ENCODE data around the gene CCDC92B.
"Not testable (repeated sequence)": the region's sequence is repeated elsewhere in the genome, so short reads cannot be mapped to it uniquely, and the experiment has no call there.

The CCDC92B gene

DNA sequence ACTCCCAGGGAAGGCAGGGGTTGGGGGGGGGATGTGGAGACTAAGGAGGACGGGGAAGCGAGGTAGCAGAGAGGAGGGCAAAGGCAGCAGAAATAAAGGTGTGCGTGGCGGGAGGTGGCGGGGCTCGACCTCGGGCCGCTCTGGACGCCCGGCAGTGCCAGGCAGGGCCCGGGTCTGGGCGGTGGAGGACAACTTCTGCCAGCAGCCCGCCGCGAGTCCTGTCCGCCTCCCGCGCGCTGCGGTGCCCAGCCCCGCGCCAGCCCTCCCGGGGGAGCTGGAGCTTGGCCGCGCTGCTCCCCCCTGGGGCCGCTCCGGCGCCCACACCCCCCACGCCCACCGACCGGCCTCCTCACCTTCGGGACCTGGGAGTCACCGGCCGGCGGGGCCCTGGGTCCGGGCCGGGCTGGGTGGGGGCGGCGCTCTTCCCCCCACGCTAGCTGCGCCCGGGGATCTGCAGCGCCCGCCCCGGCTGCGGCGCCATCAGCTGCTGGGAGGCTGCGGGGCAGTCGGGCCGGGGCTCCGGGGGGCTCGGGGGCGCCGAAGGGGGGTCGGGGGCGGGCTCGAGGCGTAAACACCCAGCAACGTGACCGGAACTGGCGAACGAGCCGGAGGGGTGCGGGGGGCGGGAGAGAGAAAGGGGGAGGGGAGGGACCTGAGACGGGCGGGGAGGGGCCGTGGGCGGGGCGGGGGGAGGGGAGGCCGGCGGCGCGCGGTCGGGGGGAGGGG is at the start of gene CCDC92B:
TSS of gene CCDC92B (minus strand) at position 595 of the 726 bp plus-strand sequence. CDS start 14,507 bp downstream, outside the sequence.
- DNase-seq: no peak

DNA sequence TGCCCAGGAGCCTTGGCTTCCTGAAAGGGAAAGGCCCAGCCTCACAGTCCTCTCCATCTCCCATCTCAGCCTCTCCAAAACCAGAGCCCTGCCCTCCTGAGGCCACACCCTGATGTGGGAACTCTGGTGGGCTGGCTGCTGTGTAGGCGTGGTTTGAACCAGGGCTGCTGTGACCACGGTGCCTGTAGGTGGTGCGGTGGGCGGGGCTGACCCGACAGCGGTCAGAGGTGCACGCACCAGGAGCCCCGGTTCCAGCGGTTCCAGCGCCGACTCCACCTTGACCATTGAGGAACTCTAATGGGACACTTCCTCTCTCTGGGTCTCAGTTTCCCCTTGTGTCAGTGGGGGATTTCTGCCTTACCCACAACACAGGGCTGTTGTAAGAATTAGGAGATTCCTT is 49.2 kb upstream of the CCDC92B start:
- no peak for DNase-seq

DNA sequence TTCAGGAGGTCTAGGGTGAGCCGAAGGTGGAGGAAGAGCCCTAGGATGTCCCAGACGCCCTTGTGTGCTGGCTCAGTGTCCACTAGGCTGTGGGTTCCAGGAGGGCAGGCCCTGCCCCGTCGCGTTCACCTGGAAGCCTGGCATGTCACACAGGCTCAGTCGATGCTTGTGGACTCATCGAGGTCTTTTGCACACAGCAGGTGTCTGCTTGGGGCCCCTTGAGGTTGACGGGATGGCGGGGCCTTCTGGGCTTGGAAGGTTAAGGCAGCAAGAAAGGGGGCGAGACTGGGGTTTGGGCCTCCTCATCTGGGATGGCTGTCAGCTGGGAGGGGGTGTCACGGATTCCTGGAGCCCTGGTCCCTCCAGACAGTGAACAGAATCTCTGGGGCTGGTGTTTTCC is 48.7 kb upstream of the CCDC92B start:
- no peak for DNase-seq

DNA sequence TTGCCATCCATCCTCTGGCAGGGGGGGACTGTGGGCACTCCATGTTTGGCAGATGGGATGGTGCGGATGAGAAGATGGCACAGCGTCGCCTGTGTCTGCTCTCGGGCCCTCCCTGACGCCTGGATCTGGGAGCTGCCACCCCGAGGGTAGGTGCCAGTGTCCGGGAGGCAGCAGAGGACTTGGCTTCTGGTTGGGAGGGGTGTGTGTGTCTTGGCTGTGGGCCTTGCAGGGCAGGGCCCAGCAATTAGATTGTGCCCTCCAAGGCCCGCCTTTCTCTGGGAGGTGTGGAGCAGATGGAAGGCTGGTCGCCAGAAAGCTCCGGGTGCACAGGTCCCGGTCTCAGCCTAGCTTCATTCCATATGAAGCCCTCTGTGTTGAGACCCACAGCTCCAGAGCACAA is 48.2 kb upstream of the CCDC92B start:
- DNase-seq: no peak

DNA sequence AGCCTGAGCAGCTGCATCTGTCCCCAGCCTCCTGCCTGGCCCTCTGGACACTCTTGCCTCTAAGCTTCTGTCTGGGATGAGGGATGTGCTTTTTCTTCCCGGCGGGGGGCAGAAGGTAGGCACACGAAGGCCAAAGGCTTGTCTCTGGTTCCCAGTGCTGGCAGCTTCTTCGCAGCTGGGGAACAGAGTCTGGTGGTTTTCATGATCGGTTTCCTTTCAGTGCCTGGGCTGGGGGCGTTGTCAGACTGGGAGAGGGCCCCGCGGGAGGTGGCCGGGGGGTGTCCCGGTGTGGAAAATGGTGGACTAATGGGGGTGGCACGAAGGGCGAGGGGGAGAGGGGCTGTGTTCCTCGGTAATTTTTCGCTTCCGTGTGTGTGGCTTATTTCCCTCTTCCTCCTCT is 47.8 kb upstream of the CCDC92B start:
- no peak for DNase-seq

DNA sequence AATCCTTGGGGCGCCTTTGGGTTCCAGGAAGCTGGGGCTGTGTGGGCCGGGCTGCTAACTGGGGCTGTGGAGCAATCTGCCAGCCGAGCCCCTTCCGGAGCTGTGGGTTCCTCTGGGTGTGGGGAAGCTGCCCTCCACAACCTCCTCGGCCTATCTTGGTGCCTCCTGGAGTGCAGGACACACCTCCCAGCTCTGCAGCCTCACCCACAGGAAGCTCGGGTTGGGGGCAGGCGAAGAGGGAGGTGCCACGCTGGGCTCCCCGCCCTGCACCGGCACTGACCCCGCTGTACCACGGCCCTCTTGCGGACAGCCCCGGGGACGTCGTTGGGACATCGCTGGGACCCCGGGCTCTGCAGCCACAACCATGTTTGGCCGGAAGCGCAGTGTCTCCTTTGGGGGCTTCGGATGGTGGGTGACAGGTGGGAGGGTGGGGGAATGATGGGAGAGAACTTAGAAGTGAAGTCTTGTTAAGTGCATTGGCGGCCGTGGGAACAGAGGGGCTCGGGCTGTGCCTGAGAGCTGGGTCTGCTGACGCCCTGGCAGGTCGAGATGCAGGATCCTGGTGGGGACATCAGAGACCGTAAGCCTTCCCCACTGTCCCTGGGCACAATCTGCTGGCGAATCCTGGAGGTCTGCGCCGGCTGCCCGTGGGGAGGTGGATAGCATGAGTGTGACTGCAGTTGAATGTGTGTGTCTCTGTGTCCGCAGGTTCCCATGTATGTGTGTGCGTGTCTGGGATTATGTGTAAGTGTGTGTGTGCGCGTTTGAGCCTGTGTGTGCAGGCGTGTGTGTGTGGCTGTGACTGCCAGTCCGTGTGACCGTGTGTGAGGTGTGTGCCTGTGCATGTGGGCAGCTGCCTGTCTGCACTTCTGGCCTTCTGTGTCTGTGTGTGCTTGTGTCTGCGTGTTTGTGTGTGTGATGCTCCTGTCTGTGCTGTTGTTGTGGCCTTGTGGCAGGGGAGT is 47.0 kb upstream of the CCDC92B start, which contains the start of gene RAP1GAP2:
TSS of gene RAP1GAP2 (plus strand) at position 275 of the 962 bp plus-strand sequence. CDS start at position 365, 90 bp downstream.
- peak; percentile 61 to 73 for DNase-seq

DNA sequence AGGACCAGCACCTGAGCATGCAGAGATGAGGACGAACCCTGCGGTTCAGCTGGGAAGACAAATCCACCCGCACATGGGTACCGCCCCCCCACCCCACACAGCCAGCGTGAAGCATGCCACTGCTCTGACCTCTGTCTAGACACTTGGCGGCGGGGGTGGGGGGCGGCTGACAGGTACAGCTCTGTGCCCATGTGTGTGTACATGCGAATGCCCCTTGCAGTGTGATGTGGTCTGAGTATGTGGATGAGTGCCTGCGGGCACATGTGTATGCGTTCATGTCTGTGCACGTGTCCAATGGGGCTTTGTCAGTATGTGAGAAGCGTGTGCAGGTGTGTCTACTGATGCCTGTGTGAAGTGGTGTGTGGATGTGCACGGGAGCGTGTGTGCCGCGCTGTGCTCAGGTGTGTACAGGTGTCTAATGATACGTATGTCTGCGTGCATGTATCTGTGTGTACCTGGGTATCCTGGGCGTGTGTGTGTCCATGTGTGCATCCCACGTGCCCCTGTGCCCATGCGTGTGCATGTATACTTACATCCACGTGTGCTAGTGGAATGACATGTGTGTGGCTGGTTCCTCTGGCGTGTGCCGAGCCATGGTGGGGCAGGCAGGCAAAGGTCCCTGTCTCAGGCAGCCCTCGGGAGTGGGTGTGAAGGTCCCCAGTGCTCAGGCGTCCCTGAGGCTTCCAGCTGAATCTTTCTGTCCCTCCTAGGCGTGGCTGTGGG is 46.1 kb upstream of the CCDC92B start:
- DNase-seq: no peak

DNA sequence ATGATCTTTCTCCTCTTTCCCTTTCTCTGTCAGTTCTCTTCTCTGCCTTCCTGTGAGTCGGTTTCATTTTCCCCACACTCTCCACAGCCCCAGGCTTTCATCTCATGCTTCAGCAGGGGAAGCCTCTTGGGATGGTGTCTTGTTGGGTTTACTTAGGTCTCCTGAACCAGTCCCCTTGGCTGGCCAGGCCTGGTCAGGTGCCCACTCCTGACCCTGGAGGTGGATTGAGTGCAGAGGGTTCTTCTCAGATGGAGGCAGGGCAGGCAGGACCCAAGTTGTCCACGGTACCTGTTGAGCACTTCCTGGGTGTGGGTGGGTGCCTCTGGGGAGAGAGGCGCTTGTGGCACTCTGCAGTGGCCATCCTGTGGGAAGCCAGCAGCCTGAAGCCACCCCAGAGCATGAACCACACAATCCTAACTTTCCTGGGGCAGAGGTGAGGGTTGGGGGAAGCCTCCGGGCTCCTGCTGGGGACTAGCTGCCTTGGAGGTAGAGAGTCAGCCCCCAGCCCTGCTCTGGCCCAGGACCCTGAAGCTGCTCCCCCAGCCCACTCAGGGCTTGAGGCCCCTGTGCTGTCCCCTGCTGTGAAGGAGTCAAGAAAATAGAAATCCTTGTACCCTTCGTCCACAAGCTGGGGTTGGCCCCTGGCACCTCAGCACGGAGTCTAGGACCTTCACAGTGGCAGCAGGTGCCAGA is 44.8 kb upstream of the CCDC92B start:
- DNase-seq: no peak

DNA sequence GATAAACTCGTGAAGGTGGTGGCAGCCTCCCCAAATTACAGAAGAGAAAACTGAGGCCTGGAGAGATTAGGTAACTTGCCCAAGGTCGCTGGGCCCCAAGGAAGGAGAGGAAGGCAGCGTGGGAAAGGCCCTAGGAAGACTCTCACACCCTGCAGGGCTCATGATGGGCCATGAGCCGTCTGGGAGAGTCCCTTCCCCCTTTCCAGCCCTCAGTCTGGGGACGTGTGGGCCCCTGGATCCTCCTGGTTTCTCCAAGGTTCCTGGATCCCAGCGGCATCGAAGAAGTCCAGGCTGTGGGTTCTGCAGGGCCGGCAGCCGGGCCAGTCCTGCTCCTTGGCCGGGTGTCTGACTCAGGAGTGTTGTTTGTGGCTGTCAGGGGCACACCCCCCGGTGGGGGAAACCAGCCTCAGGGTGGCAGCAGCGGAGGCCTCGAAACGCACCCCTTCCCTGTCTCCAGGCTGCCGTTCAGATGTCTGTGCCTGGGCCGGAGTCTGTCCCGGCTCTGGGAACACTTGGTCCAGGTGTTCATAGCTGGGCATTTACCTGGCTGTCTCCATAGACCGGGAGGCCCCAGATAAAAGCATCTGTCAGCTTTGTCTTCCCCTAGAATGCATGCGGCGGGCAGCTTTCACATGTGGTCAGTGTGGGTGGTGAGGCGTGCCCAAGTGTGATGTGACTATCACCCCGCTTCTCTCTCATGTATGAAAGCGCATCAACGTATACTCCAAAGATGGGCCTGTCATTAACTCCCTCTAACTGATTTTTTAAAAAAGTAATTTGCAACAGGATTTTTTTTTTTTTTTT is 43.1 kb upstream of the CCDC92B start:
- DNase-seq: no peak

DNA sequence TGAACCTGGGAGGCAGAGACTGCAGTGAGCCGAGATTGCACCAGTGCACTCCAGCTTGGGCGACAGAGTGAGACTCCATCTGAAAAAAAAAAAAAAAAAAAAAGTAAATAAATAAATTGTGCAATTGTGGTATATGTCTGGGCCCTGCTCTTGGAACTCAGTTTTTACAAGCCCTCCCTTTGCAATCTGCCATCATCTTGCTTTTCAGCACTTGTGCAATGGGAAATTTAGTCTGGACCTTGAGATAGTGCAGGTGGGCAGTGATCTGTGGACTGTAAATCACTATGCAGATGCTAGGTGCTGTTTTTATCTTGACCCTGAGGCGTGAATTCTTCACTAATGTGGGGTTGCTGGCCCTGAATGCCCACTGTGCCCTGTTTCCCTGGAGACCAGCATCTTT is 40.2 kb upstream of the CCDC92B start:
- DNase-seq: no peak

DNA sequence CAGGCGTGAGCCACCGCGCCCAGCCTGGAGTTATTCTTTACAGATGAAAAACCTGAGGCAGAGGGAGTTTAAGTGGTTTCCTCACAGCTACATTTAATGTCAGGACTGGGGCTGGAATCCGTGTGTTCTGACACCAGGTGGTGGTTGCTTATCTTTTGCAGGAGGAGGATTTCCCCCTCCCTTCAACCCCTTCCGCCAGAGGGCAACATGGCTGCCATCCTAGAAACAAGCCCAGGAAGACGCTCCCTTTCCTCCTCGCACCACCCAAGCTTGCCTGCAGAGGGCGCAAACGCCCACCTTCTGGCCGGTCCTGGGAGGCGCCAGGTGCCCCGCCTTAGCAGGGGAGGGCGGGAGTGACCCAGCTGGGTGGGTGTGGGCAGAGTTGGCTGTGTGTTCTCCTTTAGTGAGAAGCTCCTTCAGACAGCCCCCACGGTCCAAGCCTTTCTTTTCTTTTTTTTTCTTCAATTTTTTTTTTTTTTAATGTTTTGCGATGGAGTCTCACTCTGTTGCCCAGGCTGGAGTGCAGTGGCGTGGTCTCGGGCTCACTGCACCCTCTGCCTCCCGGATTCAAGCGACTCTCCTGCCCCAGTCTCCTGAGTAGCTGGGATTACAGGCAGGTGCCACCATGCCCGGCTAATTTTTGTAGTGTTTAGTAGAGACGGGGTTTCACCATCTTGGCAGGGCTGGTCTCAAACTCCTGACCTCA is 36.9 kb upstream of the CCDC92B start:
- peak; percentile 51 to 54 for DNase-seq

DNA sequence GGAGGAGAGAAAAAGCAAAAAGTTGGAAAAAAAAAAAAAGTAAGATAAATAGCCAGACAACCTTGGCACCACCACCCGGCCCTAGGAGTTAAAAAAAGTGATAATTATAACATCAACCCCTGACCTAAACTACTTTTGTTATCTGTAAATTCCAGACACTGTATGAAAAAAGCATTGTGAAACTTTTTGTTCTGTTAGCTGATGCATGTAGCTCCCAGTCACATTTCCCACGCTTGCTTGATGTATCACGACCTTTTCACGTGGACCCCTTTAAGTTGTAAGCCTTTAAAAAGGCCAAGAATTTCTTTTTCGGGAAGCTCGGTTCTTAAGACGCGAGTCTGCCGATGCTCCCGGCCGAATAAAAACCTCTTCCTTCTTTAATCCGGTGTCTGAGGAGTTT is 35.9 kb upstream of the CCDC92B start:
- not testable (repeated sequence) for DNase-seq

DNA sequence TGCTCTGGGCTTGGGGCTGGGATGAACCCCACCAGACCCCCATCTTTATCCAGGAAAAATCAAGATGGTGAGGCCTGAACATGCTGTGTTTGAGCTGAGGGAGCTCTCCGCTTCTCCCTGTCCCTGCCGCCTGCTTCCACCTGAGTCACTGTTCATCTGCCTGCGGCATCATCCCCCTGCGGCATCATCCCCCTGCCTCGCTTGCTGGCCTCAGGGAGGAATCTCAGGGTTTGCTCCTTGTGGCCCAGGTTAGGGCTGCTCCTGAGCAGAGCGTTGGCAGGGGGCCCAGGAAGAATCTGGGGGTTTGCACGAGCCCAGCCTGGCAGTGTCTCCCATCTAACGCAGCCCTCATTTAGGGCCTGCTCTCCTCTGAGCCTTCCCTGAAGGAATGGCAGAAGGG is 35.4 kb upstream of the CCDC92B start:
- DNase-seq: no peak

DNA sequence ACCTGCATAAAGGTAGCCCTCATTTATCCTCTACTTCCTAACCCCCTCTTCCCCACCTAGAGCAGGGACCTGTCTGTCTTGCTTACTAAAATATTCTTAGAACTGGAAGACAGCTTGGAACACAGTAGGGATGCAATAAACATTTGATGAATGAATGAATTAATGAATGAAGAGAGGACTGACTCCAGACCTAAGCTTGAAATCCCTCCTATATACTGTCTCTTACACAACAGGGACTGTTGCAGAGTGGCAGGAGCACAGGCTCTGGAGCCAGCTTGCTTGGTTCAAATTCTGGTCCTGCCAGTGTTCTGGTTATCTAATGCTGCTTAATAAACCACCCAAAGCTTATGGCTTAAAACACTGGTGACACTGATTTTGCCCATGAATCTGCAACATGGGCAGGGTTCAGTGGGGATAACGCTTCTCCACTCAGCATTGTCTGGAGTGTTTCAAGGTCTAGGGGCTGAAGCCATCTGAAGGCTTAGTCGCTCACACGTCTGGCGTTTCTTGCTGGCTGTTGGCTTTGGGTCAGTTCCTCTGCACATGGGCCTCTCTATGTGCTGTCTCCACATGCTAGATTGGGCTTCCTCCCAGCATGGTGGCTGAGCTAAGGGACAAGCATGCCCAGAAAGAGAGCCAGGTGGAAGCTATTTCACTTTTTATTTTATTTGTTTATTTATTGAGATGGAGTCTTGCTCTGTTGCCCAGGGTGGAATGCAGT is 34.0 kb upstream of the CCDC92B start:
- DNase-seq: no peak

DNA sequence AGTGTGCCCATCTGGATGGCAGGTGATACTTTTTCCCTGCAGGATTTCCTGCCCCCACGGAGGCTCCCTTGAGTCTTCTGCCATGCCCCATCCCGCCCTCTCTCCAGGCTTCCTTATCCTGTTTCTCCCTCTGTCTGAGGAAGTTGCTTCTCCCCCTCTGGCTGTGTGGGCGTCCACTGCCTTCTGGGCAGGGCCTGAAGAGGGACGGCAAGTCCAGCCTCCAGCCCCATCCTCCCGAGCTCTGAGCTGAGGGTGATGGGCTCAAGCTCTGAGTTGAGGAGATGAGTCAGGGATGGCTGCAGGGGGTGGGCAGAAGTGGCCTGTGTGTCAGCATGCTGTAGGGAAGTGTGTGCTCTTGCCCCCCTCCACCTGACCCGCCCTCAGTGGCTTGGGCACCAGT is 32.6 kb upstream of the CCDC92B start:
- no peak for DNase-seq

DNA sequence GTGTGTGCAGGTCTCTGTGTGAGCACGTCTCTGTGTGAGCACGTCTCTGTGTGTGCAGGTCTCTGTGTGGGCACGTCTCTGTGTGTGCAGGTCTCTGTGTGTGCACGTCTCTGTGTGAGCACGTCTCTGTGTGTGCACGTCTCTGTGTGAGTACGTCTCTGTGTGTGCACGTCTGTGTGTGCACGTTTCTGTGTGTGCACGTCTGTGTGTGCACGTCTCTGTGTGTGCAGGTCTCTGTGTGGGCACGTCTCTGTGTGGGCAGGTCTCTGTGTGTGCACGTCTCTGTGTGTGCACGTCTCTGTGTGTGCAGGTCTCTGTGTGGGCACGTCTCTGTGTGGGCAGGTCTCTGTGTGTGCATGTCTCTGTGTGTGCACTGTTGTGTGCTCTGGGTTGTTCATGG is 32.1 kb upstream of the CCDC92B start:
- not testable (repeated sequence) for DNase-seq

DNA sequence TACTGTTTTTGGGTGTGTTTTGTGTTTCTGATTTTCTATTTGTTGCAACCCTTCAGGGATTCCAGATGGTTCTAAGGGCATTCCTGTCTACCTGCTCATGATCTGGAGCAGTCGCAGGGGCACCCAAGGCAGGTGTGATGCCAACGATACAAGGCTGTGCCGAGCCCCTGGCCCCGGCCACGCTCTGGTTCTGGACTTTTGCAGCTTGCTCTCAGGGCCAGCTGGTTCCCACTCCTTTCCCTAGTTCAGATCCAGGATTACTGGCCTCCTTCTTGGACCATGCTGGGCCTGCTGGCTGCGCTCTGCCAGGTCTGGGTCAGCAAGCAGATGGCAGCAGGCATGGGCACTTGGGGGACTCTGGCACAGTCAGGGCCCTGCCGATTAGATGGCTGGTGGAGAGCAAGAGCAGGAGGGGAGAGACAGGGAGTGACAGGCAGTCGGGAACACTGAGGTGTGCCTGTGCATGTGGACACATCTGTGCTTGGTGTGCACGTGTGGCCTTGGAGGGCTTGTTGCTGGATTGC is 31.5 kb upstream of the CCDC92B start:
- no peak for DNase-seq

DNA sequence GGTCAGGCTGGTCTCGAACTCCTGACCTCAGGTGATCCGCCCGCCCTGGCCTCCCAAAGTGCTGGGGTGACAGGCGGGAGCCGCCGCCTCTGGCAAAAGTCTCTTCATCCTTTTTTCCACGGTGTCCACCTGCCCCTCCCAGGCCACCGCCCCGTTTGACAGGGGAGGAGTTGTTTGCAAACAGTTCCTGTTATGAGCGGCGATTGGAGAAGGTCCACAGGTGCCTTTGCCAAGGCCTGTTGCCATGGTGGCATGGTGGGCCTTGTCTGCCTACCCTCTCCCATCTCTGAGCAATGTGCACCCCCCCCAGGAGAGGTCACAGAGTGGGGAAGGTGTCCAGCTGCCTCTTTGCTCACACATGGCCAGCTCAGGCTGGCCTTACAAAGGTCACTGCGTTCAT is 30.8 kb upstream of the CCDC92B start:
- DNase-seq: no peak

DNA sequence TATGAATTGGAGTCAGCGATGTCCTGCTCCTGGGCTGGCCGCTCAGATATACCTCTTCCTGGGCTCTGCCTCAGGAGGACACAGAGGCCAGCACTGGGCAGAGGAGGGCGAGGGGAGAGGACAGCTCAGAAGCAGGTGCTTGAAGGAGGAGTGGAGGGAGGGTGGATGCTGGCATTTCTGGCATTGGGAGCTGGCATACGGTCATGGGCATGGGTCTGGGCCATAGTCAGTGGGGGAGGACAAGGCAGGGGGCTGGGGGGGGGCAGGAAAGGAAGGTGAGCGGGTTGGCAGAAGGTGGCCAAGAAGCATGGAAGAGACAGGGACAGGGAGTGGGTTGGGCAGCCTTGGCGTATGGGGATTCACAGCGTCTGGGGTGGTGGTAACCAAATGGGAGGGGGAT is 30.1 kb upstream of the CCDC92B start:
- DNase-seq: no peak

DNA sequence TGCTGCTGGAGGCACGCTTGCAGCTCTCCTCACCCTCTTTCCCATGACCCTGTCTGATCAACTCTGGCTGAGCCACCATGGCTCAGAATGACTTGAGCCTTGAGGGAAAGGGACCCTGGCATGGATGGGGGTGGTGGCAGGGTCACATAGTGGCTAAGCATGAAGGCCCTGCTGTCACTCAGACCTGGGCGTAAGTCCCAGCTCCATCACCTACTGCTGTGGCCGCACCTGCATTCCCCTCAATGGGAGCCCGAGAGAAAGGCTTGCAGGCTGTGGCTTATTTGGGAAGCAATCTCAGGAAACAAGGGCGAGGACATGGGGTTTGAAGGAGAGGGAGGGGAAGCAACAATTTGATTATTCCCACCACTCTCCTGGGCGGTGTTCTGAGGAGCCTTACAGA is 29.0 kb upstream of the CCDC92B start:
- no peak for DNase-seq
